ENCODE measurements around the gene MAPRE2. TPM values are rescaled to one million over a fixed set of nuclear protein-coding genes. Genes with fewer than 3 reads are reported as not detected.

MAPRE2 gene
- total and polyA plus RNA-seq, 7 experiments from 2014 or later, result 44.7 to 84.4 (median 81.7) TPM

DNA sequence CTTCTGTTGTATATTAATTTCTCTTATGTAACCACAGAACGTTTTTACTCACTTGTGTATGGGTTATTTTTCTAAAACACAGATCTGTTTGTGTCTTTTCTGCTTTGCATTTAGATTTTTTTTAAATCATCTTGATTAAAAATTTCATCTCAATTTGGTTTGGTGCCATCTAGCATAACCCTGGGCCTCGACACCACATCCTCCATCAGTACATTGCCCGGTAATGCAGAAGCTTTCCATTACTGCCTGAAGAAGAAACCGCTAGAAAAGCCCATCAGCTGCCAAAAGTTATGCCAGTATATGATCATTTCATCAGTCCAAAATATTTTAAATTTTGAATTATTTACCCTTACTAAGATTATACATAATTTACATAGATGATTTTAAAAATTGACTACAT, 26.2 kb downstream of the MAPRE2 start:
- Histone ChIP-seq H3K4me1 (ENCODE audit: control insufficient read depth in 2 of 2, insufficient read depth in 2 of 2, low read length in 2 of 2) (no peaks in the 10 kb centered on the region), H3K27ac (ENCODE audit: low read depth, low read length) (no peak overlapping the region), H3K9me3 (ENCODE audit: control insufficient read depth in 2 of 3, low read length in 3 of 3) (no peaks in the 10 kb centered on the region), H3K27me3 (ENCODE audit: control insufficient read depth in 2 of 2, insufficient read depth in 2 of 2, low read length in 2 of 2) (no peaks in the 10 kb centered on the region), H3K36me3 (ENCODE audit: control insufficient read depth in 2 of 3, insufficient read depth in 3 of 3, low read length in 3 of 3) (peaks cover 0 to 17% (median 0%) of the 10 kb centered on the region in 3 experiments), H3K4me3 (ENCODE audit: low read length) (no peak overlapping the region)
- no peaks in the 10 kb centered on the region for H3K27me3 Mint-ChIP-seq
- H3K4me3 Mint-ChIP-seq, result peak overlapping the region in 3 of 10 donors; percentile 6 to 33 (median 11)
- H3K4me1 Mint-ChIP-seq, result peaks cover 13 to 89% (median 68%) of the 10 kb centered on the region in 7 donors
- DNase-seq (no peak), ATAC-seq (peak; percentile 26)
- CTCF ChIA-PET, result interaction anchor here (1.0 kb wide), 1 partner anchor 38 kb away, joined by 3 read pairs; no protein-coding TSS in a partner anchor
- H3K27ac Mint-ChIP-seq, result peak overlapping the region in 5 of 9 donors; percentile 9 to 77 (median 18)
- H3K9me3 Mint-ChIP-seq, result no peaks in the 10 kb centered on the region
- POLR2A ChIA-PET, result no interaction called here
- peaks cover 13 to 24% (median 15%) of the 10 kb centered on the region in 5 donors for H3K36me3 Mint-ChIP-seq
- intact Hi-C loops (cut with micrococcal nuclease), result no loop called here

DNA sequence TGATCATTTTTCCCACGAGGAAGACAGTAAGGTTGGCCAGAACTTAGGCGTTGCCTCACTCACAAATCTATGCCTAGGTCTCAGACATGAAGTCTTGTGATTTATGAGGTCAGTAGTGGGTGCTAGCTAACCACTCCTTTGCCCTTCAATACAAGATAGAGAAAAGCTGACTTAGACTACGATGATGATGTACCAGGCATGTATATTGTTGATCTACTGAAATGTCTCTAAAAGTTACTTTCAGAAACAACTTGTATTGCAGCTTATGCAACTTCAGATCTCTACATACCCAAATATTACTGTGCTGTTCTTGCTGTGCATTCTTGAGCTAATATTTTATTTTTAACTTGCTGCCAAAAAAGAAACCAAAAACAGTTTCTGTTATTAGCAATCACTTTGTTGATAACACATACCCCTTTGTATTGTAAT, 30.6 kb downstream of the MAPRE2 start:
- intact Hi-C loops (cut with micrococcal nuclease), result loop anchor here in 1 of 2 donors (2.0 to 5.0 kb wide), 2 partner anchors 45 to 65 kb away; no protein-coding TSS in a partner anchor
- H3K4me1 Mint-ChIP-seq, result peaks cover 21 to 91% (median 69%) of the 10 kb centered on the region in 7 donors
- peaks cover 0 to 17% (median 0%) of the 10 kb centered on the region in 3 experiments for H3K36me3 ChIP-seq (ENCODE audit: control insufficient read depth in 2 of 3, insufficient read depth in 3 of 3, low read length in 3 of 3)
- no peaks in the 10 kb centered on the region for H3K9me3 Mint-ChIP-seq
- H3K4me3 Mint-ChIP-seq, result no peak overlapping the region
- no peak overlapping the region for H3K27ac ChIP-seq (ENCODE audit: low read depth, low read length)
- CTCF ChIA-PET, result no interaction called here
- H3K9me3 ChIP-seq (ENCODE audit: control insufficient read depth in 2 of 3, low read length in 3 of 3), result no peaks in the 10 kb centered on the region
- H3K4me3 ChIP-seq (ENCODE audit: low read length), result no peak overlapping the region
- no peak for DNase-seq
- H3K27me3 Mint-ChIP-seq, result no peaks in the 10 kb centered on the region
- H3K27ac Mint-ChIP-seq, result peak overlapping the region in 6 of 9 donors; percentile 2 to 83 (median 48)
- peaks cover 0 to 5% of the 10 kb centered on the region in 2 donors for H3K4me1 ChIP-seq (ENCODE audit: control insufficient read depth in 2 of 2, insufficient read depth in 2 of 2, low read length in 2 of 2)
- peak; percentile 31 for ATAC-seq
- POLR2A ChIA-PET, result no interaction called here
- no peaks in the 10 kb centered on the region for H3K27me3 ChIP-seq (ENCODE audit: control insufficient read depth in 2 of 2, insufficient read depth in 2 of 2, low read length in 2 of 2)
- peaks cover 14 to 38% (median 21%) of the 10 kb centered on the region in 5 donors for H3K36me3 Mint-ChIP-seq

DNA sequence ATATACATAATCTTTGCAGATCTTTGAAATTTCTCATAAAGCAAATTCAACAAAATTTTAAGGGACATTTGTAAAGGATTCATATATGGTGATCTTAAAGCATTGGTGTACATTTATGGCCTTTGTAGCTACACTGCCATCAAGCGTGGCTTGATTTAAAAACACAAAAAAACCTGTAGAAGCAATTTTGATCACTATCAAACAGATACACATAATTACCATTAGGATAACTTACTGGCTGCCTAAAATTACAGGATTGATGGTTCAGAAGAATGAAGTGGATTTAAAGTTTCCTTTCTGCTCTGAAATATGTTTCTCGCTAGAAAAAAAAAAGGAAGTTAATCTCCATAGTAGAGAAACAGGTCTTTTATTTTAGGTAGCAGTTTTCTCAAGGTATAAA, 31.4 kb downstream of the MAPRE2 start:
- Mint-ChIP-seq H3K36me3 (peaks cover 14 to 42% (median 23%) of the 10 kb centered on the region in 5 donors), H3K9me3 (no peaks in the 10 kb centered on the region), H3K27me3 (no peaks in the 10 kb centered on the region), H3K27ac (peak overlapping the region in 1 of 9 donors; percentile 23), H3K4me1 (peaks cover 20 to 91% (median 69%) of the 10 kb centered on the region in 7 donors), H3K4me3 (no peak overlapping the region)
- H3K9me3 ChIP-seq (ENCODE audit: control insufficient read depth in 2 of 3, low read length in 3 of 3), result no peaks in the 10 kb centered on the region
- DNase-seq (no peak), ATAC-seq (no peak)
- POLR2A ChIA-PET, result interaction anchor here (0.7 kb wide), 2 partner anchors 43 to 92 kb away, joined by 3 to 4 read pairs; no protein-coding TSS in a partner anchor
- H3K4me3 ChIP-seq (ENCODE audit: low read length), result no peak overlapping the region
- H3K36me3 ChIP-seq (ENCODE audit: control insufficient read depth in 2 of 3, insufficient read depth in 3 of 3, low read length in 3 of 3), result peaks cover 0 to 17% (median 0%) of the 10 kb centered on the region in 3 experiments
- CTCF ChIA-PET, result interaction anchor here (0.7 kb wide), 3 partner anchors 28 to 66 kb away, joined by 3 to 8 read pairs (median 3); no protein-coding TSS in a partner anchor
- intact Hi-C loops (cut with micrococcal nuclease), result loop anchor here in 1 of 2 donors (2.0 to 5.0 kb wide), 2 partner anchors 46 to 65 kb away; no protein-coding TSS in a partner anchor
- H3K27ac ChIP-seq (ENCODE audit: low read depth, low read length), result no peak overlapping the region
- peaks cover 0 to 5% of the 10 kb centered on the region in 2 donors for H3K4me1 ChIP-seq (ENCODE audit: control insufficient read depth in 2 of 2, insufficient read depth in 2 of 2, low read length in 2 of 2)
- no peaks in the 10 kb centered on the region for H3K27me3 ChIP-seq (ENCODE audit: control insufficient read depth in 2 of 2, insufficient read depth in 2 of 2, low read length in 2 of 2)

DNA sequence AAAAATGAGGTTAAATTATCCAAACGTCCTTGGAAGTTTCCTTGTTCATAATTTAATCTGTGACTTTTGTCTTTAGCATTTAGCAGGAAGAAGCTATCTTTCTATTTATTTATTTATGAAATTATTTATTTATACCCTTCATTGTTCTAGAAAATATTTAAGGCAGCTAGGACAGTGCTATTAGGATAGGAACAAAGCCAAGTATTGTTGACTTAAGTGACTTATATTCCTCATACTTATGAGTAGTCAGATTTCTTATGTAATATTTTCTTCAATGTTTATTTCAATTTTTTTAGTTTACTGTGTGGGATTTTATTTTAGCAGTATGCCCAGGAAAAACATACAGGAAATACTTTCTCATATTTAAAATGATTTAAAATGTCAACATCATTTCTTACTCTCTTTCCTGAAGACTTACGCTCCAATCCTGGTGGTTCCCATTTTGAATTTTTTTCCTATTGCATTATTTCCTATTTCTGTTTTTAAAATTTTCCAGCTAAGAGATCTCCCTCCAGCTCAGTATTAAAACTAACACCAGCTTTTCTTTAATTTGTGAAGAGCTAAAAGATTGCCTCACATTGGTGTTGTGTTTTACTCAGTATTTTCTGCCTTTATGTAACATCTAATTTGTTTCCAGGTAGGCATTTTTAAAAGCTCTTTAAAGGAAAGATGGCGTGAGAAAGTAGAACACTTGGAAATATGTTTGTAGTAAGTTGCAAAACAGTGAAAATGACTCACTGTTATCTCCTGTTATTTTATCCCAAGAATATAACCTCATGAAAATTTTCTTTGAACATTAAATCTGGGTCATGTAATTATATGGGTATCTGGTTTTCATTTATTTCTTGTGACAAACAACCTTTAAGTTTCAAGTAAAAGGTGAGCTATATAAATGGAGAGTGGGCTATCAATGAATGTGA, 32.2 kb downstream of the MAPRE2 start:
- peak overlapping the region in 3 of 9 donors; percentile 23 to 39 (median 27) for H3K27ac Mint-ChIP-seq
- Histone ChIP-seq H3K36me3 (ENCODE audit: control insufficient read depth in 2 of 3, insufficient read depth in 3 of 3, low read length in 3 of 3) (peaks cover 0 to 17% (median 0%) of the 10 kb centered on the region in 3 experiments), H3K27me3 (ENCODE audit: control insufficient read depth in 2 of 2, insufficient read depth in 2 of 2, low read length in 2 of 2) (no peaks in the 10 kb centered on the region), H3K27ac (ENCODE audit: low read depth, low read length) (no peak overlapping the region), H3K4me1 (ENCODE audit: control insufficient read depth in 2 of 2, insufficient read depth in 2 of 2, low read length in 2 of 2) (peaks cover 0 to 5% of the 10 kb centered on the region in 2 donors), H3K9me3 (ENCODE audit: control insufficient read depth in 2 of 3, low read length in 3 of 3) (no peaks in the 10 kb centered on the region), H3K4me3 (ENCODE audit: low read length) (no peak overlapping the region)
- ChIA-PET CTCF (interaction anchor here (0.7 to 1.0 kb wide), 5 partner anchors 21 to 157 kb away, joined by 3 to 8 read pairs (median 3); no protein-coding TSS in a partner anchor), POLR2A (interaction anchor here (0.7 to 0.8 kb wide), 3 partner anchors 44 to 110 kb away, joined by 3 to 4 read pairs (median 3); no protein-coding TSS in a partner anchor)
- ATAC-seq (no peak), DNase-seq (no peak)
- H3K4me1 Mint-ChIP-seq, result peaks cover 20 to 87% (median 70%) of the 10 kb centered on the region in 7 donors
- H3K36me3 Mint-ChIP-seq, result peaks cover 14 to 45% (median 23%) of the 10 kb centered on the region in 5 donors
- H3K9me3 Mint-ChIP-seq, result no peaks in the 10 kb centered on the region
- intact Hi-C loops (cut with micrococcal nuclease), result loop anchor here in 1 of 2 donors (2.0 to 5.0 kb wide), 3 partner anchors 15 to 66 kb away; no protein-coding TSS in a partner anchor
- H3K27me3 Mint-ChIP-seq, result no peaks in the 10 kb centered on the region
- H3K4me3 Mint-ChIP-seq, result no peak overlapping the region

DNA sequence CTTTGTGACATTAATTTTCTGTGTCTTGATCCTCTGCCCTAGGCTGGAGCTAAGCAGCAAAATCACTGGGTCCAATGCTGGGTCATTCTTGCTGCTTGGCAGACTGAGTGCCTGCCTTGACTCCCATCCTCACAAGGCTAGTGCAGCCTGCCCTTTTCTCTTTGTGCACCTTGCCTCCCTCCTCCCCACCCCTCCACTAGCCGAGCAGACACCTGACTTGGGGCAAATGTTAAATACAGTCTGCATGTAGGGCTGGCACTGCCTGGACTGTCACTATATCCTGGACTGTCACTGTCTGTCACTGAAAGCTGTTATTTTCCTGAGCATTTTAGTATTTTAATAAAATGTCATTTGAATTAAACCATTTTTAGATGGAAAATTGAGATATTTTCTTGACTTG, 33.4 kb downstream of the MAPRE2 start:
- DNase-seq, result no peak
- H3K4me1 Mint-ChIP-seq, result peaks cover 17 to 90% (median 74%) of the 10 kb centered on the region in 7 donors
- Histone ChIP-seq H3K27ac (ENCODE audit: low read depth, low read length) (no peak overlapping the region), H3K36me3 (ENCODE audit: control insufficient read depth in 2 of 3, insufficient read depth in 3 of 3, low read length in 3 of 3) (peaks cover 0 to 23% (median 0%) of the 10 kb centered on the region in 3 experiments), H3K4me3 (ENCODE audit: low read length) (no peak overlapping the region), H3K9me3 (ENCODE audit: control insufficient read depth in 2 of 3, low read length in 3 of 3) (no peaks in the 10 kb centered on the region), H3K27me3 (ENCODE audit: control insufficient read depth in 2 of 2, insufficient read depth in 2 of 2, low read length in 2 of 2) (no peaks in the 10 kb centered on the region), H3K4me1 (ENCODE audit: control insufficient read depth in 2 of 2, insufficient read depth in 2 of 2, low read length in 2 of 2) (peaks cover 0 to 5% of the 10 kb centered on the region in 2 donors)
- H3K27me3 Mint-ChIP-seq, result no peaks in the 10 kb centered on the region
- ChIA-PET CTCF (interaction anchor here (0.6 to 0.7 kb wide), 2 partner anchors 17 to 156 kb away, joined by 3 to 4 read pairs; no protein-coding TSS in a partner anchor), POLR2A (interaction anchor here (0.8 kb wide), 1 partner anchor 111 kb away, joined by 3 read pairs; no protein-coding TSS in a partner anchor)
- H3K4me3 Mint-ChIP-seq, result no peak overlapping the region
- H3K36me3 Mint-ChIP-seq, result peaks cover 17 to 57% (median 28%) of the 10 kb centered on the region in 5 donors
- ATAC-seq, result no peak
- H3K27ac Mint-ChIP-seq, result peak overlapping the region in 1 of 9 donors; percentile 53
- intact Hi-C loops (cut with micrococcal nuclease), result loop anchor here in 1 of 2 donors (2.0 to 5.0 kb wide), 2 partner anchors 16 to 67 kb away; no protein-coding TSS in a partner anchor
- H3K9me3 Mint-ChIP-seq, result peaks cover 0 to 2% (median 0%) of the 10 kb centered on the region in 11 donors

DNA sequence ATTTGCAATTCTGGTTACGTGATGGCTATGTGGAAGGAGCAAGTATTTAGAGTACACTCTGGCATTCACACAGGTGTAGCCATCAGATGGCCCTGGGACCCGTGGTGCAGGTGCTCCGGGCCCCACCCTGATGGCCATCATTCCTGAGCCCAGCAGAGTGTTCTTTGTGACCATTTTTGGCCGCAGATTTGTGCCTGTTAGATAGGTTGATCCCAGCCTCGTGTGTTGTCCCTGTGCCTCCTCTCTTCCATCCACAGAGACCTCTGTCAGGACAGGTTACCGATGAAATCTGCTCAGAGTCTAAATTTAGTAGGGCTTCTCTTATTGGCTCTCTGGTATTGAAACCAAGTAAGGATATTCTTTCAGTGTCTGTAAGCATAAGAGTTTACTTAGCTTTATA, 33.9 kb downstream of the MAPRE2 start:
- no peak for ATAC-seq
- POLR2A ChIA-PET, result no interaction called here
- Histone ChIP-seq H3K27ac (ENCODE audit: low read depth, low read length) (no peak overlapping the region), H3K36me3 (ENCODE audit: control insufficient read depth in 2 of 3, insufficient read depth in 3 of 3, low read length in 3 of 3) (peaks cover 0 to 21% (median 0%) of the 10 kb centered on the region in 3 experiments), H3K4me3 (ENCODE audit: low read length) (no peak overlapping the region), H3K4me1 (ENCODE audit: control insufficient read depth in 2 of 2, insufficient read depth in 2 of 2, low read length in 2 of 2) (peaks cover 0 to 5% of the 10 kb centered on the region in 2 donors), H3K27me3 (ENCODE audit: control insufficient read depth in 2 of 2, insufficient read depth in 2 of 2, low read length in 2 of 2) (no peaks in the 10 kb centered on the region), H3K9me3 (ENCODE audit: control insufficient read depth in 2 of 3, low read length in 3 of 3) (no peaks in the 10 kb centered on the region)
- CTCF ChIA-PET, result no interaction called here
- Mint-ChIP-seq H3K36me3 (peaks cover 21 to 59% (median 32%) of the 10 kb centered on the region in 5 donors), H3K4me3 (peak overlapping the region in 1 of 10 donors; percentile 3), H3K27ac (peak overlapping the region in 3 of 9 donors; percentile 7 to 41 (median 24)), H3K27me3 (no peaks in the 10 kb centered on the region), H3K9me3 (peaks cover 0 to 2% (median 0%) of the 10 kb centered on the region in 11 donors), H3K4me1 (peaks cover 17 to 92% (median 78%) of the 10 kb centered on the region in 7 donors)
- intact Hi-C loops (cut with micrococcal nuclease), result loop anchor here in 1 of 2 donors (2.0 kb wide), 1 partner anchor 16 kb away; no protein-coding TSS in a partner anchor
- DNase-seq, result no peak
